Measurements from ENCODE around the gene C1orf159. TPM values are rescaled to one million over a fixed set of nuclear protein-coding genes. Genes with fewer than 3 reads are reported as not detected.

The C1orf159 gene
- polyA plus RNA-seq, 2 of the 4 experiments (the other 2 are of a cell fraction) = 4.0 to 10.2 TPM

- Histone ChIP-seq H3K4me3 (peak overlapping the region; percentile 85), H3K27ac (peak overlapping the region; percentile 49 to 84; a peak in 4 of 6 replicates), H3K9me3 (no peaks in the 10 kb centered on the region), H3K4me2 (peak overlapping the region; percentile 78), H3K4me1 (peaks cover 6% of the 10 kb centered on the region; the same call in 1 of the 3 replicates)
- no peak for FAIRE-seq
- CTCF ChIA-PET = interaction anchor here (0.7 to 1.4 kb wide), 3 partner anchors 13 to 175 kb away, joined by 3 to 6 read pairs (median 3); no protein-coding TSS in a partner anchor
- no peak for TF ChIP-seq REST (IDR thresholded peaks at IDR 0.05)
- TF ChIP-seq BHLHE40 (IDR thresholded peaks at IDR 0.05; ENCODE audit: low read depth, low read length) = no peak
- TF ChIP-seq KDM5A (IDR thresholded peaks at IDR 0.05) = no peak
- no peak for TF ChIP-seq EP300 (IDR thresholded peaks at IDR 0.05)
- TF ChIP-seq NR3C1 (IDR thresholded peaks at IDR 0.05) = no peak
- no peak for TF ChIP-seq EHF (CRISPR knock-in tag; IDR thresholded peaks at IDR 0.05)
- TF ChIP-seq ZNF302 (CRISPR knock-in tag; IDR thresholded peaks at IDR 0.05) = no peak
- no peak for TF ChIP-seq ELK1 (IDR thresholded peaks at IDR 0.05; ENCODE audit: low read depth, low read length)
- TF ChIP-seq CBX2 (IDR thresholded peaks at IDR 0.05; ENCODE audit: borderline replicate concordance, low read depth) = no peak
- no peak for TF ChIP-seq USF2 (IDR thresholded peaks at IDR 0.05)
- no peak for TF ChIP-seq HMGXB4 (CRISPR knock-in tag; IDR thresholded peaks at IDR 0.05; ENCODE audit: borderline replicate concordance)
- TF ChIP-seq E2F6 (IDR thresholded peaks at IDR 0.05; ENCODE audit: borderline replicate concordance, low read depth) = no peak
- POLR2A ChIA-PET = interaction anchor here (0.6 kb wide), 1 partner anchor 154 kb away, joined by 5 read pairs; no protein-coding TSS in a partner anchor
- WGBS (ENCODE audit: missing lambda C conversion rate) = 13% methylated on average over 18 of the region's 47 CpGs
- DNase-seq (ENCODE audit: low read depth in 1 of 2, low spot score in 1 of 2) = peak in 1 of 2 experiments; percentile 21
- peak in 1 of 2 experiments; percentile 42; a peak in 1 of 6 replicates for ATAC-seq
Measured at GRCh38 chr1:1116701-1117468, 996 bp upstream of the C1orf159 start.

GRCh38 chr1:1115136-1115785 lies 628 bp downstream of the C1orf159 start:
- WGBS (ENCODE audit: missing lambda C conversion rate) = 36% methylated on average over 19 of the region's 41 CpGs
- Histone ChIP-seq H3K4me2 (peak overlapping the region; percentile 86), H3K4me1 (peaks cover 3% of the 10 kb centered on the region; the same call in 1 of the 3 replicates), H3K27ac (peak overlapping the region; percentile 84 to 88), H3K9me3 (no peaks in the 10 kb centered on the region), H3K4me3 (peak overlapping the region; percentile 85)
- no peak for DNase-seq (ENCODE audit: low read depth in 1 of 2, low spot score in 1 of 2)
- no peak for FAIRE-seq
- ChIA-PET CTCF (interaction anchor here (1.3 kb wide), 1 partner anchor 52 kb away, joined by 3 read pairs; no protein-coding TSS in a partner anchor), POLR2A (no interaction called here)
- ATAC-seq = no peak
- TF ChIP-seq SREBF2 (IDR thresholded peaks at IDR 0.05) = no peak
- no peak for TF ChIP-seq CTCF (IDR thresholded peaks at IDR 0.05)
- TF ChIP-seq HOXB13 (CRISPR knock-in tag; IDR thresholded peaks at IDR 0.05; ENCODE audit: low read depth) = no peak
- no peak for TF ChIP-seq ZNF302 (CRISPR knock-in tag; IDR thresholded peaks at IDR 0.05)
- no peak for TF ChIP-seq HMGXB4 (CRISPR knock-in tag; IDR thresholded peaks at IDR 0.05; ENCODE audit: borderline replicate concordance)
- no peak for TF ChIP-seq MAFK (IDR thresholded peaks at IDR 0.05; ENCODE audit: partially characterized antibody)
- no peak for TF ChIP-seq ESRRA (IDR thresholded peaks at IDR 0.05; ENCODE audit: borderline replicate concordance, low read length)
- TF ChIP-seq ELK1 (IDR thresholded peaks at IDR 0.05; ENCODE audit: low read depth, low read length) = no peak
- TF ChIP-seq JUN (IDR thresholded peaks at IDR 0.05) = no peak
